Measurements from ENCODE around the gene TACC2.
"Not testable (repeated sequence)": the region's sequence is repeated elsewhere in the genome, so short reads cannot be mapped to it uniquely, and the experiment has no call there.

TACC2 gene

GRCh38 chr10:121981346-121981745 is 7.6 kb upstream of the TACC2 start:
- DNase-seq = no peak

- DNase-seq = no peak
Measured at GRCh38 chr10:121983852-121984251, 5.1 kb upstream of the TACC2 start.

GRCh38 chr10:121984463-121984862 is 4.5 kb upstream of the TACC2 start:
- no peak for DNase-seq

- DNase-seq = no peak
Measured at GRCh38 chr10:121990015-121990677, 1.2 kb downstream of the TACC2 start.

- not testable (repeated sequence) for DNase-seq
Measured at GRCh38 chr10:121991727-121992126, 2.8 kb downstream of the TACC2 start.

GRCh38 chr10:121994429-121994941 is 5.5 kb downstream of the TACC2 start:
- DNase-seq = peak; percentile 60

- DNase-seq = peak; percentile 40
Measured at GRCh38 chr10:121998462-121998861, 9.5 kb downstream of the TACC2 start.

- no peak for DNase-seq
Measured at GRCh38 chr10:121999301-121999700, 10.3 kb downstream of the TACC2 start.

- DNase-seq = no peak
Measured at GRCh38 chr10:122001698-122002097, 12.7 kb downstream of the TACC2 start.

- DNase-seq = no peak
Measured at GRCh38 chr10:122007415-122007814, 18.5 kb downstream of the TACC2 start.

GRCh38 chr10:122010405-122011050 is 21.6 kb downstream of the TACC2 start:
- DNase-seq = no peak

- DNase-seq = no peak
Measured at GRCh38 chr10:122012731-122013130, 23.8 kb downstream of the TACC2 start.

- DNase-seq = no peak
Measured at GRCh38 chr10:122013311-122013780, 24.4 kb downstream of the TACC2 start.

- no peak for DNase-seq
Measured at GRCh38 chr10:122014652-122015248, 25.8 kb downstream of the TACC2 start.

- not testable (repeated sequence) for DNase-seq
Measured at GRCh38 chr10:122017926-122018325, 29.0 kb downstream of the TACC2 start.

GRCh38 chr10:122018491-122018890 is 29.5 kb downstream of the TACC2 start:
- no peak for DNase-seq

GRCh38 chr10:122018951-122019413 is 30.0 kb downstream of the TACC2 start:
- no peak for DNase-seq

GRCh38 chr10:122019414-122019975 is 30.5 kb downstream of the TACC2 start:
- no peak for DNase-seq

GRCh38 chr10:122020226-122020625 is 31.3 kb downstream of the TACC2 start:
- no peak for DNase-seq

- peak; percentile 63 for DNase-seq
Measured at GRCh38 chr10:122021379-122021778, 32.4 kb downstream of the TACC2 start.

- no peak for DNase-seq
Measured at GRCh38 chr10:122021828-122022227, 32.9 kb downstream of the TACC2 start.

- no peak for DNase-seq
Measured at GRCh38 chr10:122022276-122022675, 33.3 kb downstream of the TACC2 start.

GRCh38 chr10:122023257-122023656 is 34.3 kb downstream of the TACC2 start:
- DNase-seq = not testable (repeated sequence)

Measured in right hindlimb (tissue), 1 donor.